Measurements from ENCODE around the gene TMC2. TPM values are rescaled to one million over a fixed set of nuclear protein-coding genes. Genes with fewer than 3 reads are reported as not detected.

Gene TMC2
- total RNA-seq, 1 donor from 2014 or later, result not detected

GRCh38 chr20:2527762-2528161, 8.6 kb upstream of the TMC2 start:
- Mint-ChIP-seq H3K4me1 (ENCODE audit: low read depth, unreplicated experiment) (no peaks in the 10 kb centered on the region), H3K4me3 (ENCODE audit: unreplicated experiment) (no peak overlapping the region), H3K27me3 (ENCODE audit: unreplicated experiment) (peaks cover 13% of the 10 kb centered on the region), H3K9me3 (ENCODE audit: unreplicated experiment) (no peaks in the 10 kb centered on the region), H3K36me3 (ENCODE audit: unreplicated experiment) (no peaks in the 10 kb centered on the region), H3K27ac (ENCODE audit: unreplicated experiment) (no peak overlapping the region)
- DNase-seq, result no peak
- no peak for TF ChIP-seq CTCF (IDR thresholded peaks at IDR 0.05; ENCODE audit: partially characterized antibody, unreplicated experiment)

GRCh38 chr20:2528671-2529271, 7.6 kb upstream of the TMC2 start:
- no peak for DNase-seq
- Mint-ChIP-seq H3K4me3 (ENCODE audit: unreplicated experiment) (no peak overlapping the region), H3K4me1 (ENCODE audit: low read depth, unreplicated experiment) (no peaks in the 10 kb centered on the region), H3K9me3 (ENCODE audit: unreplicated experiment) (no peaks in the 10 kb centered on the region), H3K27me3 (ENCODE audit: unreplicated experiment) (peaks cover 11% of the 10 kb centered on the region), H3K36me3 (ENCODE audit: unreplicated experiment) (no peaks in the 10 kb centered on the region), H3K27ac (ENCODE audit: unreplicated experiment) (no peak overlapping the region)
- no peak for TF ChIP-seq CTCF (IDR thresholded peaks at IDR 0.05; ENCODE audit: partially characterized antibody, unreplicated experiment)

- Mint-ChIP-seq H3K27me3 (ENCODE audit: unreplicated experiment) (peaks cover 6% of the 10 kb centered on the region), H3K4me3 (ENCODE audit: unreplicated experiment) (no peak overlapping the region), H3K4me1 (ENCODE audit: low read depth, unreplicated experiment) (no peaks in the 10 kb centered on the region), H3K9me3 (ENCODE audit: unreplicated experiment) (no peaks in the 10 kb centered on the region), H3K27ac (ENCODE audit: unreplicated experiment) (no peak overlapping the region), H3K36me3 (ENCODE audit: unreplicated experiment) (no peaks in the 10 kb centered on the region)
- DNase-seq, result no peak
- no peak for TF ChIP-seq CTCF (IDR thresholded peaks at IDR 0.05; ENCODE audit: partially characterized antibody, unreplicated experiment)
Observed at GRCh38 chr20:2533118-2533517, 3.3 kb upstream of the TMC2 start.

GRCh38 chr20:2535711-2536559, 438 bp upstream of the TMC2 start:
- peaks cover 2% of the 10 kb centered on the region for H3K4me1 Mint-ChIP-seq (ENCODE audit: low read depth, unreplicated experiment)
- DNase-seq, result no peak
- H3K4me3 Mint-ChIP-seq (ENCODE audit: unreplicated experiment), result no peak overlapping the region
- no peak overlapping the region for H3K27ac Mint-ChIP-seq (ENCODE audit: unreplicated experiment)
- H3K9me3 Mint-ChIP-seq (ENCODE audit: unreplicated experiment), result peaks cover 4% of the 10 kb centered on the region
- peaks cover 2% of the 10 kb centered on the region for H3K27me3 Mint-ChIP-seq (ENCODE audit: unreplicated experiment)
- TF ChIP-seq CTCF (IDR thresholded peaks at IDR 0.05; ENCODE audit: partially characterized antibody, unreplicated experiment), result no peak
- H3K36me3 Mint-ChIP-seq (ENCODE audit: unreplicated experiment), result no peaks in the 10 kb centered on the region

GRCh38 chr20:2537101-2537500, 728 bp downstream of the TMC2 start:
- Mint-ChIP-seq H3K4me3 (ENCODE audit: unreplicated experiment) (no peak overlapping the region), H3K9me3 (ENCODE audit: unreplicated experiment) (peaks cover 5% of the 10 kb centered on the region), H3K4me1 (ENCODE audit: low read depth, unreplicated experiment) (peaks cover 2% of the 10 kb centered on the region), H3K27ac (ENCODE audit: unreplicated experiment) (no peak overlapping the region), H3K27me3 (ENCODE audit: unreplicated experiment) (peaks cover 2% of the 10 kb centered on the region), H3K36me3 (ENCODE audit: unreplicated experiment) (no peaks in the 10 kb centered on the region)
- no peak for TF ChIP-seq CTCF (IDR thresholded peaks at IDR 0.05; ENCODE audit: partially characterized antibody, unreplicated experiment)
- DNase-seq, result no peak
